Astrocyte (in vitro differentiated cells and primary cell): Measurements from ENCODE around the gene SAMM50. TPM values are rescaled to one million over a fixed set of nuclear protein-coding genes. Genes with fewer than 3 reads are reported as not detected.

Experiments
- DNase-seq: peaks from one replicate; pipeline ENCODE4 v3.0.0-alpha.2; 2010; ENCODE audit warnings: low read depth
- FAIRE-seq: peaks from 2 replicates; lab custom pipeline; 2011; peaks lifted over from hg19 to GRCh38; lab: Jason Lieb, UNC
- H2AFZ ChIP-seq: 2 replicates; pipeline ENCODE4 v1.6.0; 2012; ENCODE audit warnings: low read depth, low read length, inconsistent platforms
- H3K27ac ChIP-seq: 2 replicates; pipeline ENCODE4 v1.5.1; 2011; ENCODE audit warnings: low read depth, low read length, inconsistent platforms
- H3K27me3 ChIP-seq: 2 replicates; pipeline ENCODE4 v1.6.0; 2011; ENCODE audit warnings: low read length, inconsistent platforms; ENCODE audit not compliant: insufficient read depth
- H3K36me3 ChIP-seq: 2 replicates; pipeline ENCODE4 v1.5.1; 2011; ENCODE audit warnings: low read length, inconsistent platforms; ENCODE audit not compliant: insufficient read depth
- H3K4me1 ChIP-seq: 2 replicates; pipeline ENCODE4 v1.5.1; 2011; ENCODE audit warnings: low read length, inconsistent platforms; ENCODE audit not compliant: insufficient read depth
- H3K4me2 ChIP-seq: 2 replicates; pipeline ENCODE4 v1.6.0; 2012; ENCODE audit warnings: low read length, inconsistent platforms
- H3K4me3 ChIP-seq: 2 replicates; pipeline ENCODE4 v1.5.1; 2011; ENCODE audit warnings: low read depth, mild to moderate bottlenecking, low read length, inconsistent platforms; ENCODE audit not compliant: insufficient read depth
- H3K79me2 ChIP-seq: 2 replicates; pipeline ENCODE4 v1.6.0; 2012; ENCODE audit warnings: mild to moderate bottlenecking, low read length, inconsistent platforms; ENCODE audit not compliant: insufficient read depth
- H3K9ac ChIP-seq: 2 replicates; pipeline ENCODE4 v1.6.0; 2012; ENCODE audit warnings: mild to moderate bottlenecking, low read length, inconsistent platforms
- H3K9me3 ChIP-seq: 2 replicates; pipeline ENCODE4 v1.5.1; 2012; ENCODE audit warnings: low read depth, mild to moderate bottlenecking, low read length, inconsistent platforms; ENCODE audit not compliant: insufficient read depth
- H4K20me1 ChIP-seq: 2 replicates; pipeline ENCODE4 v1.6.0; 2012; ENCODE audit warnings: low read length, inconsistent platforms; ENCODE audit not compliant: insufficient read depth
- H3K27ac Mint-ChIP-seq: one replicate; pipeline ENCODE4 v1.8.0; 2021; ENCODE audit warnings: mild to moderate bottlenecking, mixed read lengths; ENCODE audit not compliant: unreplicated experiment
- H3K27me3 Mint-ChIP-seq: one replicate; pipeline ENCODE4 v1.8.0; 2021; ENCODE audit warnings: low read depth, mixed read lengths; ENCODE audit not compliant: unreplicated experiment
- H3K36me3 Mint-ChIP-seq: one replicate; pipeline ENCODE4 v1.8.0; 2021; ENCODE audit warnings: low read depth, mixed read lengths; ENCODE audit not compliant: unreplicated experiment
- H3K4me1 Mint-ChIP-seq: one replicate; pipeline ENCODE4 v1.8.0; 2021; ENCODE audit warnings: low read depth, mixed read lengths; ENCODE audit not compliant: unreplicated experiment
- H3K4me3 Mint-ChIP-seq: one replicate; pipeline ENCODE4 v1.8.0; 2021; ENCODE audit warnings: mild to moderate bottlenecking, moderate library complexity, mixed read lengths; ENCODE audit not compliant: unreplicated experiment
- H3K9me3 Mint-ChIP-seq: one replicate; pipeline ENCODE4 v1.8.0; 2021; ENCODE audit warnings: mild to moderate bottlenecking, mixed read lengths; ENCODE audit not compliant: unreplicated experiment
- EZH2 ChIP-seq: IDR thresholded peaks from 2 replicates; pipeline ENCODE4 v1.6.1; 2012; ENCODE audit warnings: mild to moderate bottlenecking, low read length, inconsistent platforms; ENCODE audit not compliant: insufficient read depth
- total RNA-seq: library from RNA; stranded (reverse); gene quantifications from 2 replicates; pipeline ENCODE4 v1.2.1, GENCODE V29; 2021
- TF ChIP-seq, protein P1 (sequence below): IDR thresholded peaks from 2 replicates; pipeline ENCODE4 v1.5.1; 2011; ENCODE audit warnings: low read depth, mild to moderate bottlenecking, inconsistent platforms, low read length, moderate library complexity; ENCODE audit not compliant: insufficient read depth

The SAMM50 gene
- total RNA-seq, 1 donor from 2014 or later = 63.4 TPM

DNA sequence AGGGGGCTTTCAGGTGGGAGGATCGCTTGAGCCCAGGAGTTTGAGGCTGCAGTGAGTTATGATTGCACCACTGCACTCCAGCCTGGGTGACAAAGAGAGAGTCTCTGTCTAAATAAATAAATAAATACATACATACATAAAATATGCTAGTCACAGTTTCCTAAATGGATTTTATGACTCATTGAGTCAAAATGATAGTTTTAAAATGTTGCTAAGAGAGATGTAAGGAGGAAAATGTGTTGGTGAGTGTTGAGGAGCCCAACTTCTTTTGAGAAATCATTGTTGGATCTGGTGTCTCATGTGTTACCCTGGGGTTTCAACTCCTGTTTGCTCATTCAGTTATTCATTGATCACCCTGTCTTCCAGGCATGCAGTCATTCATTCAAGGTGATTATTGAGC is 89.9 kb downstream of the SAMM50 start:
- Histone ChIP-seq H3K36me3 (no peaks in the 10 kb centered on the region), H3K4me3 (no peak overlapping the region), H3K4me2 (no peak overlapping the region), H3K27me3 (no peaks in the 10 kb centered on the region), H4K20me1 (peaks cover 44% of the 10 kb centered on the region), H3K79me2 (peaks cover 35% of the 10 kb centered on the region), H2AFZ (no peak overlapping the region), H3K9me3 (no peaks in the 10 kb centered on the region), H3K9ac (no peak overlapping the region), H3K27ac (peak overlapping the region; percentile 4), H3K4me1 (peaks cover 3% of the 10 kb centered on the region)
- Mint-ChIP-seq H3K27ac (no peak overlapping the region), H3K9me3 (no peaks in the 10 kb centered on the region), H3K27me3 (peaks cover 2% of the 10 kb centered on the region), H3K4me3 (no peak overlapping the region), H3K4me1 (peaks cover 6% of the 10 kb centered on the region), H3K36me3 (peaks cover 2% of the 10 kb centered on the region)
- FAIRE-seq = no peak
- TF ChIP-seq, protein P1, sequence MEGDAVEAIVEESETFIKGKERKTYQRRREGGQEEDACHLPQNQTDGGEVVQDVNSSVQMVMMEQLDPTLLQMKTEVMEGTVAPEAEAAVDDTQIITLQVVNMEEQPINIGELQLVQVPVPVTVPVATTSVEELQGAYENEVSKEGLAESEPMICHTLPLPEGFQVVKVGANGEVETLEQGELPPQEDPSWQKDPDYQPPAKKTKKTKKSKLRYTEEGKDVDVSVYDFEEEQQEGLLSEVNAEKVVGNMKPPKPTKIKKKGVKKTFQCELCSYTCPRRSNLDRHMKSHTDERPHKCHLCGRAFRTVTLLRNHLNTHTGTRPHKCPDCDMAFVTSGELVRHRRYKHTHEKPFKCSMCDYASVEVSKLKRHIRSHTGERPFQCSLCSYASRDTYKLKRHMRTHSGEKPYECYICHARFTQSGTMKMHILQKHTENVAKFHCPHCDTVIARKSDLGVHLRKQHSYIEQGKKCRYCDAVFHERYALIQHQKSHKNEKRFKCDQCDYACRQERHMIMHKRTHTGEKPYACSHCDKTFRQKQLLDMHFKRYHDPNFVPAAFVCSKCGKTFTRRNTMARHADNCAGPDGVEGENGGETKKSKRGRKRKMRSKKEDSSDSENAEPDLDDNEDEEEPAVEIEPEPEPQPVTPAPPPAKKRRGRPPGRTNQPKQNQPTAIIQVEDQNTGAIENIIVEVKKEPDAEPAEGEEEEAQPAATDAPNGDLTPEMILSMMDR = no peak
- no peak for TF ChIP-seq EZH2
- peak; percentile 61 for DNase-seq

Other genes with a start within 250 kb of the SAMM50 start
- 1.2 and 1.6 TPM in 2 replicates for gene EFCAB6, start 143.1 kb upstream of the SAMM50 start, total RNA-seq
- 5.9 and 6.1 TPM in 2 replicates for gene SULT4A1, start 92.9 kb upstream of the SAMM50 start, total RNA-seq
- not detected in 2 replicates for gene PNPLA5, start 63.4 kb upstream of the SAMM50 start, total RNA-seq
- 8.3 and 10.8 TPM in 2 replicates for gene PNPLA3, start 31.6 kb upstream of the SAMM50 start, total RNA-seq
- 22.0 and 23.0 TPM in 2 replicates for gene PARVB, start 68.9 kb downstream of the SAMM50 start, total RNA-seq
- gene PARVG, start 225.5 kb downstream of the SAMM50 start, total RNA-seq = 0.23 TPM in 1 of 2 replicates, not detected in the other